ENCODE data around the gene PLCB2. TPM values are rescaled to one million over a fixed set of nuclear protein-coding genes. Genes with fewer than 3 reads are reported as not detected.

Gene PLCB2
- total RNA-seq, 1 donor from 2014 or later: 1.4 TPM

GRCh38 chr15:40287968-40288367, 19.8 kb downstream of the PLCB2 start:
- DNase-seq (ENCODE audit: low read depth): peak; percentile 49

- DNase-seq (ENCODE audit: low read depth): no peak
These were observed 20.2 kb downstream of the PLCB2 start for GRCh38 chr15:40287505-40287904.

- DNase-seq (ENCODE audit: low read depth): no peak
These were observed 20.9 kb downstream of the PLCB2 start for GRCh38 chr15:40286794-40287193.

- peak; percentile 10 for DNase-seq (ENCODE audit: low read depth)
These were observed 21.6 kb downstream of the PLCB2 start for GRCh38 chr15:40286061-40286532.

GRCh38 chr15:40285554-40286011, 22.2 kb downstream of the PLCB2 start:
- no peak for DNase-seq (ENCODE audit: low read depth)

- no peak for DNase-seq (ENCODE audit: low read depth)
These were observed 22.6 kb downstream of the PLCB2 start for GRCh38 chr15:40285151-40285550.

- no peak for DNase-seq (ENCODE audit: low read depth)
These were observed 24.0 kb downstream of the PLCB2 start for GRCh38 chr15:40283615-40284300.

GRCh38 chr15:40282869-40283614, 24.7 kb downstream of the PLCB2 start, which contains the start of gene ANKRD63:
TSS of gene ANKRD63 (minus strand) at chr15:40283064. CDS start at chr15:40282586, 478 bp downstream.
- DNase-seq (ENCODE audit: low read depth): no peak

GRCh38 chr15:40282147-40282868, 25.4 kb downstream of the PLCB2 start:
- DNase-seq (ENCODE audit: low read depth): peak; percentile 21

GRCh38 chr15:40281801-40282146, 26.0 kb downstream of the PLCB2 start:
- DNase-seq (ENCODE audit: low read depth): no peak

- no peak for DNase-seq (ENCODE audit: low read depth)
These were observed 26.5 kb downstream of the PLCB2 start for GRCh38 chr15:40281057-40281800.

- DNase-seq (ENCODE audit: low read depth): no peak
These were observed 27.3 kb downstream of the PLCB2 start for GRCh38 chr15:40280260-40281056.

- peak; percentile 59 for DNase-seq (ENCODE audit: low read depth)
These were observed 28.1 kb downstream of the PLCB2 start for GRCh38 chr15:40279437-40280141.

- DNase-seq (ENCODE audit: low read depth): no peak
These were observed 29.7 kb downstream of the PLCB2 start for GRCh38 chr15:40278026-40278425.

- no peak for DNase-seq (ENCODE audit: low read depth)
These were observed 30.3 kb downstream of the PLCB2 start for GRCh38 chr15:40277471-40277870.

- no peak for DNase-seq (ENCODE audit: low read depth)
These were observed 30.8 kb downstream of the PLCB2 start for GRCh38 chr15:40276927-40277326.

- DNase-seq (ENCODE audit: low read depth): no peak
These were observed 31.8 kb downstream of the PLCB2 start for GRCh38 chr15:40275954-40276353.

GRCh38 chr15:40275523-40275922, 32.2 kb downstream of the PLCB2 start:
- DNase-seq (ENCODE audit: low read depth): no peak

Data from myocyte (in vitro differentiated cells).